Bronchial epithelial cell (primary cell): ENCODE results near the gene KRTAP5-10. TPM values are rescaled to one million over a fixed set of nuclear protein-coding genes. Genes with fewer than 3 reads are reported as not detected.
"Not testable (repeated sequence)": the region's sequence is repeated elsewhere in the genome, so short reads cannot be mapped to it uniquely, and the experiment has no call there.

ENCODE experiments used
- DNase-seq: peaks from one replicate; pipeline ENCODE4 v3.0.0-alpha.2; 2010; ENCODE audit warnings: low read depth
- FAIRE-seq: peaks from 2 replicates; lab custom pipeline; 2011; peaks lifted over from hg19 to GRCh38; lab: Jason Lieb, UNC
- H3K27me3 ChIP-seq: 2 replicates; pipeline ENCODE4 v1.5.1; 2011; ENCODE audit warnings: low read length; ENCODE audit not compliant: control insufficient read depth, insufficient read depth
- H3K36me3 ChIP-seq: 2 replicates; pipeline ENCODE4 v1.5.1; 2011; ENCODE audit warnings: low read length; ENCODE audit not compliant: control insufficient read depth, insufficient read depth
- H3K4me3 ChIP-seq: 2 replicates; pipeline ENCODE4 v1.5.1; 2011; ENCODE audit warnings: mild to moderate bottlenecking, low read depth, low read length, control low read depth
- CTCF ChIP-seq: IDR thresholded peaks from 2 replicates; pipeline ENCODE4 v1.5.1; 2011; ENCODE audit warnings: mild to moderate bottlenecking, moderate library complexity, low read length, control low read depth, inconsistent platforms; ENCODE audit not compliant: insufficient read depth, severe bottlenecking
- total RNA-seq: library from RNA; depleted of rRNA; stranded (reverse); fragments of >200 nt; gene quantifications from 2 replicates; pipeline ENCODE4 v1.2.1, GENCODE V29; 2014

KRTAP5-10 gene
- total RNA-seq, 1 donor from 2014 or later = not detected

GRCh38 chr11:71527576-71528210 lies 37.7 kb upstream of the KRTAP5-10 start:
- Histone ChIP-seq H3K36me3 (no peaks in the 10 kb centered on the region), H3K27me3 (no peaks in the 10 kb centered on the region), H3K4me3 (no peak overlapping the region)
- no peak for TF ChIP-seq CTCF
- FAIRE-seq (no peak), DNase-seq (no peak)

DNA sequence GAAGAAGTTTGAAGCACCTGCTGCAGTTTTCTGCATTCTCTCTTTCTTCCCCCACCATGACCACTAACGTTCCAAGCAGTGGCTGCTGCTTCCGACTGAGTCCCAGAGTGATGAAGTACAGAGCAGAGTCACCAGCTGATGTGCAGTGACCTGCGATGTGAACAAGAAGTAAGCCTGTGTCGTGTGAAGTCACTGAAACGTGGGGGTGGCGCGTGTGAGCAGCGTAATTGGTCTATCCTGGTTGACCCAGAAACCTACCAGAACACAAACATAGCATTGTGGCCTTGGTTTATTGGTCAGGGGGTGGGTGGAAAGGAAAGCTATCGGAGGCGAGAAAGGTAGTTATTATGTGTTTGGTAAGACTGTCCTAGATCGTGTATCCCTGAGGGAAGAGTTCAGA lies 34.8 kb upstream of the KRTAP5-10 start:
- no peak for DNase-seq
- FAIRE-seq = no peak
- Histone ChIP-seq H3K4me3 (no peak overlapping the region), H3K36me3 (no peaks in the 10 kb centered on the region), H3K27me3 (no peaks in the 10 kb centered on the region)
- no peak for TF ChIP-seq CTCF

GRCh38 chr11:71532036-71532610 lies 33.2 kb upstream of the KRTAP5-10 start:
- DNase-seq = no peak
- H3K36me3 ChIP-seq = no peaks in the 10 kb centered on the region
- no peak overlapping the region for H3K4me3 ChIP-seq
- no peak for TF ChIP-seq CTCF
- no peaks in the 10 kb centered on the region for H3K27me3 ChIP-seq
- FAIRE-seq = no peak

DNA sequence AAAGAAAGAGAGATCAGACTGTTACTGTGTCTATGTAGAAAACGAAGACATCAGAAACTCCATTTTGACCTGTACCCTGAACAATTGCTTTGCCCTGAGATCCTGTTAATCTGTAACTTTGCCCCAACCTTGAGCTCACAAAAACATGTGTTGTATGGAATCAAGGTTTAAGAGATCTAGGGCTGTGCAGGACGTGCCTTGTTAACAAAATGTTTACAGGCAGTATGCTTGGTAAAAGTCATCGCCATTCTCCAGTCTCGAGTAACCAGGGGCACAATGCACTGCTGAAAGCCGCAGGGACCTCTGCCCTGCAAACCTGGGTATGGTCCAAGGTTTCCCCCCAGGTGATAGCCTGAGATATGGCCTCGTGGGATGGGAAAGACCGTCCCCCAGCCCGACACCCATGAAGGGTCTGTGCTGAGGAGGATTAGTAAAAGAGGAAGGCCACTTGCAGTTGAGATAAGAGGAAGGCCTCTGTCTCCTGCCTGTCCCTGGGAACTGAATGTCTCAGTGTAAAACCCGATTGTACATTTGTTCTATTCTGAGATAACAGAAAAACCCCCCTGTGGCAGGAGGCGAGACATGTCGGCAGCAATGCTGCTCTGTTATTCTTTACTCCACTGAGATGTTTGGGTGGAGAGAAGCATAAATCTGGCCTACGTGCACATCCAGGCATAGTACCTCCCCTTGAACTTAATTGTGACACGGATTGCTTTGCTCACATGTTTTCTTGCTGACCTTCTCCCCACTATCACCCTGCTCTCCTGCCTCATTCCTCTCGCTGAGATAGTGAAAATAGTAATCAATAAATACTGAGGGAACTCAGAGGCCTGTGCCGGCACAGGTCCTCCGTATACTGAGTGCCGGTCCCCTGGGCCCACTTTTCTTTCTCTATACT lies 30.4 kb upstream of the KRTAP5-10 start:
- H3K27me3 ChIP-seq, H3K36me3 ChIP-seq, FAIRE-seq, DNase-seq, H3K4me3 ChIP-seq: not testable (repeated sequence)

- DNase-seq = no peak
- no peak for TF ChIP-seq CTCF
- no peak for FAIRE-seq
- H3K36me3 ChIP-seq = no peaks in the 10 kb centered on the region
- H3K27me3 ChIP-seq = no peaks in the 10 kb centered on the region
- no peak overlapping the region for H3K4me3 ChIP-seq
These were observed 29.5 kb upstream of the KRTAP5-10 start for GRCh38 chr11:71535825-71536224.

DNA sequence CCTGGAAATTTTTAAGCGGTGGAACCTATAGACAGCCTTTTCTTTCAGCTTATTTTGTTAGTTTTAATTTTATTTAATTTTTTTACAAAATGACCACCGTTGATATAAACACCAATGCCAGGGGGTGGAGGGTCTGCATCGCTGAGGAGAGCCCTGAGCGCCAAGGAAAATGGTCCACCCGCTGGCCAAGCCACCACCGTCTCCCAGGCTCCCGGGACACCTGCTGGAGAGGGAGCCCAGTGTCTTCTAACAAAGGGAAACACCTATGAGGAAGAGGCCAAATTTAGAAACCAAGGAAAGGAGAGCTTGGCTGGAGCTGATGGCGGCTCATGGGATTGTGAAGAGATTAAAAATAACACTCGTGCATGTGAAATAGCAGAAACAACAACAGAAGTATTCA lies 27.8 kb upstream of the KRTAP5-10 start:
- Histone ChIP-seq H3K27me3 (no peaks in the 10 kb centered on the region), H3K36me3 (no peaks in the 10 kb centered on the region), H3K4me3 (no peak overlapping the region)
- no peak for DNase-seq
- FAIRE-seq = no peak
- TF ChIP-seq CTCF = no peak

DNA sequence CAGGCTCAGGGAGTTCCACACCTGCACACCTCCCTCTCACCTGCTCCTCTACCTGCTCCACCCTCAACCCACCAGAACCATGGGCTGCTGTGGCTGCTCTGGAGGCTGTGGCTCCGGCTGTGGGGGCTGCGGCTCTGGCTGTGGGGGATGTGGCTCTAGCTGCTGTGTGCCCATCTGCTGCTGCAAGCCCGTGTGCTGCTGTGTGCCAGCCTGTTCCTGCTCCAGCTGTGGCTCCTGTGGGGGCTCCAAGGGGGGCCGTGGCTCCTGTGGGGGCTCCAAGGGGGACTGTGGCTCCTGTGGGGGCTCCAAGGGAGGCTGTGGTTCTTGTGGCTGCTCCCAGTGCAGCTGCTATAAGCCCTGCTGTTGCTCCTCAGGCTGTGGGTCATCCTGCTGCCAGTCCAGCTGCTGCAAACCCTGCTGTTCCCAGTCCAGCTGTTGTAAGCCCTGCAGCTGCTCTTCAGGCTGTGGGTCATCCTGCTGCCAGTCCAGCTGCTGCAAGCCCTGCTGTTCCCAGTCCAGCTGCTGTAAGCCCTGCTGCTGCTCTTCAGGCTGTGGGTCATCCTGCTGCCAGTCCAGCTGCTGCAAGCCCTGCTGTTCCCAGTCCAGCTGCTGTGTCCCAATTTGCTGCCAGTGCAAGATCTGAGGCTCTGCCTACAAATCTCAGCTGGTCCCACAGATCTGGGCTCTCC lies 27.2 kb upstream of the KRTAP5-10 start, which contains the start of gene KRTAP5-8:
Gene KRTAP5-8 (plus strand): TSS at position 49 of the 689 bp plus-strand sequence. CDS start 31 bp downstream, at position 80.
- H3K4me3 ChIP-seq = not testable (repeated sequence)

More for the DNA sequence above, 27.2 kb upstream of the KRTAP5-10 start, which contains the start of gene KRTAP5-8:
- not testable (repeated sequence) for H3K27me3 ChIP-seq, FAIRE-seq, DNase-seq, H3K36me3 ChIP-seq
